G401.6 (cell line): Measurements from ENCODE around the gene CPXM1.

Source experiments
- FAIRE-seq: peaks from 2 replicates; lab custom pipeline; 2012; peaks lifted over from hg19 to GRCh38; lab: Jason Lieb, UNC

CPXM1 gene

DNA sequence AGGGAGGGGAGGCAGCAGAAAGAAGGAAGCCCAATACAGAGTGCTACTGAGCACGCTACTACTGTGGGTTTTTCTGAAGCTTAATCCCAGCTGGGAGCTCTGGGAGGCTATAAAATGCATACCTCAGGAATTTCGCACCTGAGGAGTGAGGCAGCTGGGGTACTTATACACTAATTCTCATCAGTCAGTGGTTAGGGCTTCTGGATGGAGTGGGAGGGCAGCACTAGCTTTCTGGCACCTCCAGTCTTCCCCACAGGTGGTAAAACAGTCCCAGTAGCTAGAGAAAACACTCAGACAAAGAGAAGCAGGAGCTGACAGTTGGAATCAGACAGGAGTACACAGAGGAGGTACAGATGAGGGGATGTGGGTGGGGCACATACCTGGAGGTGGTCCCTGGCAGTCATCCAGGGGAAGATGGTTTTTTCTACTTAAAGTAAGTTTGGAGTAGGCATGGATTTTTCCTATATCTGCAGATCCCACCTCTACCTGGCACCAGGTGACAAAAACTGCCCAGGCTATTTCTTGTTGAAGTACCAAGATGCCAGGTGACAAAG lies 37.8 kb downstream of the CPXM1 start:
- FAIRE-seq: no peak

DNA sequence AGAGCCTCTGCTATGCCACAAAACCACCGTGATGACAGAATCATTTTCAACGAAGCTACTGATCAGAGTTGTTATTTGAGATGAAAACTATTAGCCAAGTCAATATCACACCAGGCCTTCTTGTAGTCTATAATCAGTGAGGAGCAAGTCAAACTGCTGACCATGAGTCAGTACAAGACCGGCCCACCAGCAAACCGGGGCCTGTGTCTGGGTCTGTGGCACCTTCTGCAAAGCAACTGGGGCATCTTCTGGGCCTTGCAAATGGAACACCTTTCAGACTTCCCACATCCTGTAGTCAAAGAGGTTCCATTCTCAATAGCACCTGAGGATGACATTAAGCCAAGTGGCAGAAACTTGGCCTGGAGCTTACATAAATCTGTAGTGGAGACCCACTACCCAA lies 38.5 kb downstream of the CPXM1 start:
- FAIRE-seq: no peak

DNA sequence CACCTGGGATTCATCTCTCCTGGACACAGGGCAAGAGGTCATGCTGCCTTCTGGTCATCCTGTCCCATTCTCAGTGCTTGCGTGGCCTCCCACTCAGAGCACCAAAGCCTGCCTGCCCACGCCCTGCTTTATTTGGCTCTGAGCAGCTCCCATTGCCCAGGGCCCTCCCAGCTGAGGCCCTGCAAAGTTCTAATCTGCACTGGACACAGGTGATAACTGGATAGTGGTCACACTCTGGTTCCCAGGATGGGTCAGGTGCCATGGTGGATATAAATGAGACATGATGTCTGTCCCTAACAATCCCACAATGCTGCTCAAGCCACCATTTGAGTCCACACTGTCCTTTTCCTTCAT lies 39.5 kb downstream of the CPXM1 start:
- FAIRE-seq: no peak

DNA sequence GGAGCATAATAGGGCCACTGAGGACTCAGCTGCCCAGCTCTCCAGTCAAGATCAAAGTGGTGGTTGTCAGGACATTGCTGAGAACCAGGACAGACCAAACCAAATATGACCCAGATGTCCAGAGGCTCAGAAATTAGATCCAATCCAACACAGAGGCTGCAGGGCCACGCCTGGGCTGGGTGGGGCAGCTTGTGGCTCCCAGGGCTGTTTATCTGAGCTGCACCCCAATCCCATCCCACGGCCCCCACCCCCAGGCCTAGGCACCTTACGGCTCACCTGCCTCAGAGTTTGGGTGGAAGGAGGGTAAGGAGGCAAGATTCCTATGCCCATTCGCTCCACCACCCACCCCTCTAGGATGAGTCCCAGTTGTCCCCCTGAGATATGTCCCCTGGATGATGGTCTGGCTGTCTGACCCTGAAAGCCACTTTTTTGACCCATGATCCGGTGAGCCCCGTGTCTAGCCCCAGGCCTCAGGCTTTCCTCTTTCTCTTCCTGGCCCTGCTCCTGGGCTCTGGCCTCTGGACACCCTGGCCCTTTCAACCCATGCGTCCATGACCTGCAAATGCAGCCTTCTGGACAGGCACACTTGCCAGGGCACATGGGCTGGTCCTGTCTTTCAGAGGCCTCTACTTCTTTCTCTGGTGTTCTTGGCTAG lies 40.0 kb downstream of the CPXM1 start:
- FAIRE-seq: no peak

DNA sequence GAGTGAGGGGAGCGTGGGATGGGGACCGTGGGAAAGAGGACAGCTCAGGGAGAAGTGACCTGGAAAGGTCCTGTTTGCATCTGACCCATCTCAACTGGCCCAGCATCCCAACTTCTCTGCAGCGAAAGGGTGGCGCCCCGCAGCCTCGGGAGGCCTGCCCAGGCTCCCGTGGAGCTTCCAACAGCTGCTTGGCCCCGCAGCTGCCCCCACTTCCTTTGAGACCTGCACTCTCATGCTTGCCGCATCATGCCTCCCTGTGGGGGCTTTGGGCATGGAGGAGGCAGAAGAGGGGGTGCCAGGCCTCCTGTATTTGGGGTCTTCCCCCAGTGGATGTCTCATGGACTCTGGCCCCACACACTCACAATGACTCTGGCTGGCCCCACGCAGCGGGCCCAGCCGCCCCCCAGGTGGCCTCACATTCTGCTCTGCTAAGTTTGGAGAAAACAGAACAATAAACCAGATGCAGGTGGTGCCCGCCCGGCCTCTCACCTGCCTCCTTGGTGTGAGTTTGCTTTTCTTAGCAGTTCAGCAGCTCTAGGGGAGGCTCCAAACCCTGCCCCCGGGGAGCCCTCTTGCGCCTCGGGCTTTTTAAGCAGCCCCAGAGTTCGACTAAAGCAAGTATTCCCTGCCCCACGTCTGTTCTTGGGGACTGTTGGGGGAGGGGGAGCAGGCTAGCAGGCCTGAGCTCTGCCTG lies 40.7 kb downstream of the CPXM1 start:
- FAIRE-seq: no peak

DNA sequence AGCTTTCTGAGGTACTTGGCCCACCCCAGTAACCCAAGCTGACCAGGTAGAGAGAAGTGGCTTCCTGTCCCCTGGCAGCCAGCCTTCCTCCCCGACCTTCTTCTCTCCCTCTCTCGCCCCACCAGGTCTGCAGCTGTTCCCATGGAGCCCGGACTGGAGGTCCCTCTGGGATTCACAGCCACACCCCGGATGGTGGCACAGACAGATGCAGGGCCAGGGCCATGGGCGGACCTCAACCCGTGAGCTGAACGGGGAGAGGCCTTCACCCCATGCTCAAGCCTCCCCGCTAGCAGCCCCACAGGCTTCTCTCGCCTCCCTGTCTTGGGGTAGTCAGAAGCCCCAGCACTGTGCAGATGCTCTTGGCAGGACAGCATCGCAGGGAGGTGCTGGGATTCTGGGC lies 41.3 kb downstream of the CPXM1 start:
- FAIRE-seq: no peak

DNA sequence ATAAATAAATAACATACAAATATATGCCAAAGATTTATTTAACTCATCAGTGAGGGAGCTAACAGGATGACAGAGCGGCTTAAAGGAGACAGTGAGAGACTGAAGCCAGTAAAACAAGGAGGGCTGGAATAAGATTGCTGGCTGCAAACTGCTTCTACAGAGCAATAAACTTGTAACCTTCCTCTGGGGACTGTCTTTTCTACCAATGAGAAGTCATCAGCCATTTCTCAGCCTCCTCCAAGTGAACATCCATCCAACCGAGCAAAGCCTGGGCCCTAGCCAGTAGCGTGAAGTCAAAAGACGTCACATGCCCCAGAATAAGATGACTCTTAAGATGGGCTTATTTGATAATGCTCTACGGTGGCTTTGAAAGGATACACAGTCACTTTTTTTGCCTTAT lies 42.5 kb downstream of the CPXM1 start:
- FAIRE-seq: no peak

DNA sequence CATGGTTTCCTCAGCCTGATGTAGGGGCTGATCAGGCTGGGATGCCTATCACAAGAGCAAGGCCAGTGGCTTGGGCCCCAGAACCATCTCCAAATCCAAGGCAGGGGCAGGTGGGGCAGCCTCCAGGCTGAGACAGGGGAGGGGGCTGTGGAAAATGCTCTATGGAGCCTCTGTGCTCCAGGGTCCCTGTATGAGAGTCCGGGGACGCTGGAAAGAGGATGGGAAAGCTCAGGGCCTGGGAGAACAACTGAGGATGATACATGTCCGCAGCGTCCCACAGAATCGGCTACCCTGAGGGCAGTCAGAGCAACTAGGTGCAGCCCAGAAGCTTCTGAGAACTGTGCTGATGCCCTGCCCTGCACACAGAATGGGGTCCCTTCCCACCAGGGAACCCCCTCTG lies 43.4 kb downstream of the CPXM1 start:
- no peak for FAIRE-seq

DNA sequence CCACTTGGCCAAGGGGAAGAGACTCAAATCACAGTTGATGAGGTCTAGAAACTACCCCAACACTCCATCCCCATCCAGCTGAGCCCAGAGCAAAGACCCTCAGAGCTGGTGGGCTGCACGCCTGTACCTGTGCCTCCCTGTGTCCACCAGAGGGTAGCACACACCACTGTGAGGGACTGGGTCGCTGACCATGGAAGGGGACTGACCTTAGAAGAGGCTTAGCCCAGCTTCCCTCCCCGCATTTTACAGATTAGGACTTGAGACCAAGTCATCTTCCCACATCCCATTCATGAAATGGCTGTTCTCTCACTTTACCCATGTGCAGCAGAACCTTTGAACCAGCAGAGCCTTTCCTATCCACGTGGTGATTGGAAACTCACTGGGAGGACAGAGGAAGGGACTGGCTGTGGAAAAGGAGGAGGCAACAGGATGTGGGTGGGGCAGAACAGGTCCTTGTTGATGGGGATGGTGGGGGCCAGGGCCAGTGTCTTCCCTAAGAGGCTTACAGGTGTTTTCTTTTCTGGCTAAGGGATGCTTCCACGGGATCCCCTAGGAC lies 44.3 kb downstream of the CPXM1 start:
- FAIRE-seq: no peak

DNA sequence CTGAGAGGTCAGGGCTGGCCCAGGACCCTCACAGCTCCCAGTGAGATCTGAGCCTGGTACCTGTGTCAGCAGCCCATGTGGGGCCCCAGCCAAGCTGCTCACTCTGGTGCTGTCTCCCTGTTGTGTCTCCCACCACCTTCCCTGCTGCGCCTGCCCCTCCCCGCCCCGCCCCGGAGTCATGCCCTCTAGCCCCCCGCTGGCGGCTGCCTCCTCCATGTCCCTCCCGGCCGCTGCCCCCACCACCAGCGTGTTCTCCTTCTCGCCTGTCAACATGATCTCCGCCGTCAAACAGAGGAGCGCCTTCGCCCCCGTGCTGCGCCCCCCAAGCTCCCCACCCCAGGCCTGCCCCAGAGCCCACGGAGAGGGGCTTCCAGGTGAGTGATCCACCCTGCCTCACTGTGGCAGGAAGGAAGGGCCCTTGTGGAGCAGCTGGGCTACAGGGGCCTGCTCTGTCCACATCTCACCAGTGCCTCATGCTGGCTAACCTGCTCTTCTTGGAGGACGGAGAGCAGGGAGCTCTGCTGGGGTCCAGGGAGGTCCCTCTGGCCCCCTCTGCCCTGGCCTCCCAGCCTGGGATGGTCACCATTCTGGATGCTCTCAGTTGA lies 44.9 kb downstream of the CPXM1 start:
- FAIRE-seq: no peak

DNA sequence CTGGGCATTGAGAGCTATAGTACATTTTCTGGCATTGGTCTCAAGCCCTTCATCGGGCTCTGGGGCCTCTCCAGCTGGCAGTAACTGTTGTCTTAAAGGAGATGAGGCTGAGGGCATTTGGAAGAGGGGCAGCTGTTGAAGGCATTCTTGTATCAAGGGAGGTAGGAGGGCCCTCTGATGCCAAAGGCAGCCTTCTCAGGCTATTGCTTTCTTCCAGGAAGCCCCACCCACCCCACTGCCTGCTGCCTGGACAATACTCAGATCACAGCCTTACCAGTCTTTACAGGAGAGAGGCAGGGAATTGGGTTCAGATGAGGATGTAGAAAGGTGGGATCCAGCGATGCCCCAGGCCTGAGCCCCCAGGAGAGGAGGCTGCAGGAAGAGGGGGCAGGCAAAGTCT lies 46.0 kb downstream of the CPXM1 start:
- no peak for FAIRE-seq

DNA sequence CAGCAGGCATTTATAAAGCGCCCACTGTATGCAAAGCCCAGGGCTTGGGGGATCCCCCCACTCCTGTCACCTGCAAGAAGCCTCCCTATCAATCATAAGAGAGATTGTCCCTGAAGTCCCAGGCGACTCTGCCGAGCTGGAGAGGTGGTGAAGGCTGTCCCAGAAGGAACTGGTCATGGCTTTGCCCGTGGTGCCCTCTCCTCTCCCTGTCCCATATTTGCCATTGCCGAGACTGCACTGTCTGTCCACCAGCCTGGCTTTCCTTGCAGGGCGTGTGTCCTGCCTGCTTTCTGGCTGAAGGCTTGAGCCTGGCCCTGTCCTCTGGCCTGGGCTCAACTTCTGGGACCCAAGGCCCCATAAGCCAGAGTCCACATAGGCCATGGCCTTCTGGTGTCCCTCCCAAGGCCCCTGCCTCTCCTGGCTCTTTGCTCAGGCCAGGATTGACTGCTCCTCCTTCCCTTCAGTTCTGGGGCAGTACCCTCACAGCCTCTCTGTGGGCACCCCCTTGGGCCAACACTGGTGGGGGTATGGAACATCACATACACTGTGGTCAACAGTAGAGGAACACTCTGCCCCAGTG lies 46.9 kb downstream of the CPXM1 start:
- FAIRE-seq: no peak

DNA sequence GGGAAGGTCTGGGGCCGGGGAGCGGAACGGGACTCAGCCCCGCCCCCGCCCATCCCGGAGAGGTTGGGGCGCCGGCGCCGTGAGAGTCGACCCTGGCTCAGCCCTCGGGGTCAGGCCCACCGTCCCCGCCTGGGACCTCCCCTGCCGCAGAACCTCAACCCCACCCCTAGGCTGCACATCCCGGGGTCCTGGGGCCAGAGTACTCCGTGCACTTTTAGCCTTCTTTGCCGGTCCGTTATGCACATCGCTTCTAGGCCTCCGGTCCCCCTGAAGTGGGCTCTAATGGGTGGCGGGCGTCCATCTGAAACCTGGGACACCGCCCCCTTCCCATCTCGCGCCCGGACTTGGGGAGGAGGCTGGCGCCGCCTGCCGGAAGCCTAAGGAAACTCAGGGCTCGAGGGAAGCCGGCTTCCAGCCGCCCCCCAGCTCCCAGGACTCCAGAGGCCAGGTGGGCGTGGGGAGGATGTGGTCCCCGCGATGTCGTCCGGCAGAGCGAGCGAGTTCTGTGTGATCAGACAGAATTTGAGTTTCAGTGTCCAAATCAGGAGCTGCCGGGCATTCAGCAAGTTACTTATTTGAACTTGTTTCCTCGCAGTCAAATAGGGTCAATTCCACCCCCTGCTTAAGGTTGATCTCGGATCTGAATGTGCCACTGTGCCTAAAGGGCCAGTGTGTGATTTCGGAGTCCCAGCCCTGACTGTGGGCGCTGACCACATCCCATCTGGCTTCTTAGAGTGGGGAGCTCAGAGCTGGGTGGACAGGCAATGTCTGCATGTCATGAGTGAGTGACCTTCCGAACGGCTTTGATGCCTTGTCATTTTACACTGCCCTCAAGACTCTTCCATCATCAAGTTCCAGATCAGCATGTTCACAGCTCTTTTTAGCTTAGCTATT lies 47.6 kb downstream of the CPXM1 start:
- no peak for FAIRE-seq

DNA sequence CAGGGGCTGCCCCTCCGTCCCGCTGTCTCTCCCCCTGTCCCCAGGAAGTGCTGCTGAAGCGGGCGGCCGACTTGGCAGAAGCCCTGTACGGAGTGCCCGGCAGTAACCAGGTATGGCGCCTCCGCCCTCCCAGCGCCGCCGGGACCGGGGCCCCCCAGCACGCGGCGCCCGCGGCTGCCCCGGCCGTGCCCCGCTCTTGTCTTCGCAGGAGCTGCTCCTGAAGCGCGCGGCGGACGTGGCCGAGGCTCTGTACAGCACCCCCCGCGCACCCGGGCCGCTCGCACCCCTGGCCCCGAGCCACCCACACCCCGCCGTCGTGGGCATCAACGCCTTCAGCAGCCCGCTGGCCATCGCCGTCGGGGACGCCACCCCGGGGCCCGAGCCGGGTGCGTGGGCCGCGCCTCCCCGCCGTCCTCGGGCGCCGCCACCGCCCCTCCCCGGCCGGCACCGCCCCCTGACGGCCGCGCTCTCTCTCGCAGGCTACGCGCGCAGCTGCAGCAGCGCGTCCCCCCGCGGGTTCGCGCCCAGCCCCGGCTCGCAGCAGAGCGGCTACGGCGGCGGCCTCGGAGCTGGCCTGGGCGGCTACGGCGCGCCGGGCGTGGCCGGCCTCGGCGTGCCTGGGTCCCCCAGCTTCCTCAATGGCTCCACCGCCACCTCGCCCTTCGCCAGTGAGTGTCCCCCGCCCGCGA lies 48.4 kb downstream of the CPXM1 start:
- no peak for FAIRE-seq

DNA sequence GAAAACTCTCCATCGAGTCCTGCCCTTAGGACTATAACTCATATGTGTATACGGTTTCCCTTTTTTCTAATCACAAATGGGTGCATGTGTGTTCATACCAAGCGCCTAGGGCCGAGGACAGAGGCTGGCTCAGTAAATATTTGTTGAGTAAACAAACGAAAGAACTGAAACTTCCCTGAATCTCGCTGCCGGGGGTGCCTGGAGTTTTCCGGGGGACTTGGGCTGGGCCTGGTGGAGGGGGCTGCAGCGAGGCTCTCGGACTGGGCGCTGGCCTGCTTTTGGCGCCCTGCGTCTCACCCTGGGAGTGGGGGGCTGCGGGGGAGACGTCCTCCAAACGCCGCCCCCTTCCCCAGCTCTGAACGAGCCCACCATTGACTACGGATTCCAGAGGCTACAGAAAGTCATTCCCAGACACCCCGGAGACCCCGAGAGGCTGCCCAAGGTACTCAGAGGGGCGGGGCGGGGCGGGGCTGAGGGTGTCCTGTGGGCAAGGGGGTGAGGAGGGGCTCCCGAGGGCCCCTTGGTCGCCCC lies 49.0 kb downstream of the CPXM1 start:
- no peak for FAIRE-seq

DNA sequence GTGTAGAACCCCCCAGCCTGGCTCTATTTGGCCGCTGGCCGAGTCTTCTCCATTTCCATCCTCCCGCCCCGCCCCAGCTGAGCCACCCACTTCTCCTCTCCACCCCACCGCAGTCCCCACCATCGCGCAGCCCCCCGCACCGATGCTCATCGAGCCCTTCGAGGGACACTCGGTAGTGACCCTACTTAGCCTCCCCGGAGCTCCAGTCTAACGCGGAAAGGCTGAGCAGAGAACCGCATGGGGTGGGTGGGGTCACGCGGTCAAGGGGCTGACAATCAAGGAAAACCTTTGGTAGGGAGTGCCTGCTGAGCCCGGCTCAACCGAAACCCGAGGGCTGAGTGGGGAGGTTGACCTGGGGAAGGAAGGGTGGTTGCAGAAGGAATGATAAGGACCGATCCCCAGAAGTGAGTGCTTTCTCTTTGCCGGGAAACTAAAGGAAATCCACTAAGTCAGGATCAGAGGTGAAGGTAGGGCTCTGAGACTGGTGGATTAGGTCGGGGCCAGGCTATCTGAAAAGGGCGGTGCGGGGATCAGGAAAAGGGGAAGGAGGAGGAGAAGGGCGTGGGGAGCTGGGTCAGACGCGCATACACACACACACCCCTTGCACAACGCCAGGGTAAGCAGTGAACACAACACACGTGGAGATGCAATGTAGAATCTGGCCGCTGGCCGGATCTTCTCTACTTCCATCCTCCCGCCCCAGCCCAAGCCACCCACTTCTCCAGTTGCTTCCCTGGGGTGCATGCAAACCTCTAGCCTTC lies 49.8 kb downstream of the CPXM1 start:
- no peak for FAIRE-seq

DNA sequence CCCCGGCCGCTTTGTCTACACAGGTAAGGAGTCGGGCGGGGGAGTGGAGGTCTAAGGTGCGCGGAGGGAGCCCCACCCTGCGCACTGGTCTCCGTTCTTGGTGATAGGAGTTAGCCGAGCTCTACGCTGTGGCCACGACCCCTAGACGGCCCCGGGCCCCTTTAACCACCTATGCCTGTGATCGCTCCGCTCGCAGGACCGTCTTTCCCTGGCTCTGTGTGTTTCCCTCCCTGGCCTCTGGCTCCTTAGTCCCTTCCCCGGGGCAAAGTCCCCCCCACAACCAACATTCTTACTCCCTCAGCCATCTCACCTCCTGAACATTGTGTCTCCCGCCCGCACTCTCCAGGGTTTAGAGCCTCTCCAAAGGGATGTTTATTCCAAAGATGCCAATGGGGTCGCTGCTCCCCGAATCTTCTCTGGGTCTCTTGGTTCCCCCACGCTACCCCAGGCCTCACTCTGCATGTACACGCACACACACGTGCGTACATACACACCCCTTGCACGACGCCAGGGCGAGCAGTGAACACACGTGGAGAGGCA lies 50.4 kb downstream of the CPXM1 start:
- FAIRE-seq: no peak

DNA sequence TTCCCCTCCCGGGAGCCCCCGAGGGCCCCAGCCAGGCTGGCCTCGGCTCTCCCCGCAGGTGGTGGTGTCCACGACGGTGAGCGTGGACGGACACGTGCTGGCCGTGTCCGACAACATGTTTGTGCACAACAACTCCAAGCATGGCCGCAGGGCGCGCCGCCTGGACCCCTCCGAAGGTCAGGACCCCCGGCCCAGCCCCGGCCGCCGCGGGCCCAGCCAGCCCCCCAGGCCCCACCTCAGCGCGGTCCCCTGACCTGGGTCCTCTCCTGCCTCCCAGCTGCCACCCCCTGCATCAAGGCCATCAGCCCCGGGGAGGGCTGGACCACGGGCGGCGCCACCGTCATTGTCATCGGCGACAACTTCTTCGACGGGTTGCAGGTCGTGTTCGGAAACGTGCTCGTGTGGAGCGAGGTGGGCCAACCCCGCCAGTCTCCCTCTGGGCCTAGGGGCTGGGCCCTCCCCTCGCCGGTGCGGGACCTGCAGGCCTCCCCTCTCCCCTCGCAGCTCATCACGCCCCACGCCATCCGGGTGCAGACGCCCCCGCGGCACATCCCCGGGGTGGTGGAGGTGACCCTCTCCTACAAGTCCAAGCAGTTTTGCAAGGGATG lies 51.0 kb downstream of the CPXM1 start:
- no peak for FAIRE-seq

DNA sequence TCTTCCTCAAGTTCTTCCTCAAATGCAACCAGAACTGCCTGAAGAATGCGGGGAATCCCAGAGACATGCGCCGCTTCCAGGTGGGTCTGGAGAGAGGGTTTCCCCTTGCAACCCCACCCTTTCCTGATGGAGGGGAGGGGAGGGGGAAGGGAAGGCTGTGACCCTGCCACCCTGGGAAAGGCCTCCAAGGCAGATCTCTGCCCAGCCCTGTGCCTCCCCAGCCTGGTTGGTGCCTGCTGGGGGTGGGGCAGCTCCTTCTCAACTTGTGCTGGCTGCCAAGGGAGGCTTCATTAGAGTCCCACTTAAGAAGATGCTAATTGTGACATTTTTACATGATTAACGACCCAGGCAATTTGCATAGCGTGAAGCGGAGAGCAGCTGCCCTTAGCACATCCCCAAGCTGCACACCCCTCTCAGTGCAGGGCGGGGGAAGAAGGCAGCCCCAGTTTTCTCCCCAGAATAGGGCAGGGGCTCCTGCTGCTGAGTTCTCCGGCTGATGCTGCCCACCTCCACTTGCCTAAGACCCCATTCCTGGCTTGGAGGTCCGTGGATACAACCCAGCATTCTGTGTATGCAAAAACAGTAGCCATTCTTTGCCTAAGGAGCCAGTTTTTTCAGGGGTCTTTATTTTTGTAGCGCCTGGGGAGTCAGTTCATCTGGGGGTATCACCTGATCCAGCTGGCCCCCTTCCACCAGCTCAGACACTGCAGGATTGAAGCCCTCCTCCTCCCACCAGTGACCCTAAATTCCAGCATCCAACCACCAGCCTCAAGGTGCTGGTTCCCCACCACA lies 51.7 kb downstream of the CPXM1 start:
- no peak for FAIRE-seq
